H1 (cell line): ENCODE data around the gene SOX8.

Source experiments
- BRCA1 ChIP-seq: IDR thresholded peaks from 2 replicates; pipeline ENCODE4 v1.6.1; 2012; ENCODE audit warnings: low read depth, low read length, improper control_type of control experiment
- CEBPB ChIP-seq: IDR thresholded peaks from 2 replicates; pipeline ENCODE4 v1.6.1; 2012; ENCODE audit warnings: low read depth, low read length
- EZH2 ChIP-seq: fragments of 200-600 bp; sonication (generic); IDR thresholded peaks from 2 replicates; pipeline ENCODE4 v1.7.1; 2012; ENCODE audit warnings: low read depth, mild to moderate bottlenecking, moderate library complexity, low read length, inconsistent platforms; ENCODE audit not compliant: severe bottlenecking
- HDAC2 ChIP-seq, 2 experiments: fragments of 300-600 bp in 1 of 2; sonication (generic) in 1 of 2; IDR thresholded peaks; 2 replicates each; pipeline ENCODE4 v1.6.1; 2011 to 2012; ENCODE audit warnings: low read depth in 2 of 2, low read length in 2 of 2, mild to moderate bottlenecking in 2 of 2, moderate library complexity in 2 of 2, borderline replicate concordance in 1 of 2, inconsistent platforms in 1 of 2
- HDAC6 ChIP-seq: IDR thresholded peaks from one replicate; pipeline ENCODE4 v1.7.1; 2012; ENCODE audit warnings: low read depth, mild to moderate bottlenecking, inconsistent platforms, low read length, moderate library complexity
- JUND ChIP-seq: IDR thresholded peaks from 2 replicates; pipeline ENCODE4 v1.6.1; 2011; ENCODE audit warnings: mild to moderate bottlenecking, improper control_type of control experiment, low read length
- PHF8 ChIP-seq: fragments of 200-600 bp; sonication (generic); conservative IDR thresholded peaks from 2 replicates; pipeline ENCODE4 v1.7.1; 2012; ENCODE audit warnings: low read depth, mild to moderate bottlenecking, inconsistent platforms, low read length, moderate library complexity
- POLR2A ChIP-seq, 2 experiments: IDR thresholded peaks; 1 replicate in 1 of 2; 2 replicates in 1 of 2; pipeline ENCODE4 v1.6.1; 2011; ENCODE audit warnings: low read depth in 2 of 2, low read length in 2 of 2, mild to moderate bottlenecking in 2 of 2; ENCODE audit errors: control extremely low read depth in 1 of 2
- RFX5 ChIP-seq: IDR thresholded peaks from 2 replicates; pipeline ENCODE4 v1.6.1; 2011; ENCODE audit warnings: low read depth, low read length, improper control_type of control experiment, borderline replicate concordance
- SAP30 ChIP-seq: fragments of 300-600 bp; sonication (generic); IDR thresholded peaks from 2 replicates; pipeline ENCODE4 v1.7.1; 2012; ENCODE audit warnings: low read length, moderate library complexity, mild to moderate bottlenecking, inconsistent platforms; ENCODE audit not compliant: insufficient read depth, insufficient replicate concordance
- ZNF274 ChIP-seq: IDR thresholded peaks from 2 replicates; pipeline ENCODE4 v1.7.0; 2012; ENCODE audit warnings: low read length, borderline replicate concordance; ENCODE audit errors: extremely low read depth
- TF ChIP-seq, protein P1 (sequence below), 3 experiments: IDR thresholded peaks; 1 replicate in 2 of 3; 2 replicates in 1 of 3; pipeline versions ENCODE4 v1.5.1 to v1.6.1; 2011; ENCODE audit warnings: low read length in 3 of 3, mild to moderate bottlenecking in 3 of 3, inconsistent platforms in 2 of 3, low read depth in 1 of 3, moderate library complexity in 1 of 3; ENCODE audit not compliant: insufficient read depth in 1 of 3; ENCODE audit errors: control extremely low read depth in 1 of 3
- TF ChIP-seq, protein P2 (sequence below): IDR thresholded peaks from 2 replicates; pipeline ENCODE4 v1.6.1; 2012; ENCODE audit warnings: inconsistent platforms

DNA sequence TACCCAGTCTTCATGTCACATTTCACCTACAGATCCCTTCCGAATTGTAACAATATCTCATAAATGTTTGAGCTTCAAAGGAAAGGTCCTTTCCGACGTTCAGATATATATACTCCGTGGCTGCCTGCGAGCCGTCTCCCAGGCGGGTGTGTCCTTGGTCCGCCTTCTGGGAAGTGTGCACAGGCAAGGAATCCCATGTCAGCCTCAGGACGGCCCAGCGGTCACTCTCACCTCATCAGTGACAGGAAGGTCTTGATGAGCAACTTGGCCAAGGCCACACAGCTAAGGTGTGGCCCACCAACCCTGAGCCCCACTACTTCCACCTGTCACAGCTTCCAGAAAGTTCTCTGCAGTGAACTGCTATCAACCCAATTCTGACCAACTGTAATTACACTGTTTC, 15.1 kb upstream of the SOX8 start:
- TF ChIP-seq, protein P1, sequence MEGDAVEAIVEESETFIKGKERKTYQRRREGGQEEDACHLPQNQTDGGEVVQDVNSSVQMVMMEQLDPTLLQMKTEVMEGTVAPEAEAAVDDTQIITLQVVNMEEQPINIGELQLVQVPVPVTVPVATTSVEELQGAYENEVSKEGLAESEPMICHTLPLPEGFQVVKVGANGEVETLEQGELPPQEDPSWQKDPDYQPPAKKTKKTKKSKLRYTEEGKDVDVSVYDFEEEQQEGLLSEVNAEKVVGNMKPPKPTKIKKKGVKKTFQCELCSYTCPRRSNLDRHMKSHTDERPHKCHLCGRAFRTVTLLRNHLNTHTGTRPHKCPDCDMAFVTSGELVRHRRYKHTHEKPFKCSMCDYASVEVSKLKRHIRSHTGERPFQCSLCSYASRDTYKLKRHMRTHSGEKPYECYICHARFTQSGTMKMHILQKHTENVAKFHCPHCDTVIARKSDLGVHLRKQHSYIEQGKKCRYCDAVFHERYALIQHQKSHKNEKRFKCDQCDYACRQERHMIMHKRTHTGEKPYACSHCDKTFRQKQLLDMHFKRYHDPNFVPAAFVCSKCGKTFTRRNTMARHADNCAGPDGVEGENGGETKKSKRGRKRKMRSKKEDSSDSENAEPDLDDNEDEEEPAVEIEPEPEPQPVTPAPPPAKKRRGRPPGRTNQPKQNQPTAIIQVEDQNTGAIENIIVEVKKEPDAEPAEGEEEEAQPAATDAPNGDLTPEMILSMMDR (IDR thresholded peaks at IDR 0.05; ENCODE audit: control extremely low read depth in 1 of 3, insufficient read depth in 1 of 3, low read depth in 1 of 3, low read length in 3 of 3): no peak
- TF ChIP-seq SAP30 (no peak), HDAC6 (no peak), RFX5 (no peak), PHF8 (no peak), POLR2A (IDR thresholded peaks at IDR 0.05; ENCODE audit: control extremely low read depth in 1 of 2, low read depth in 2 of 2, low read length in 2 of 2) (no peak), HDAC2 (IDR thresholded peaks at IDR 0.05; ENCODE audit: borderline replicate concordance in 1 of 2, low read depth in 2 of 2, low read length in 2 of 2) (no peak), CEBPB (no peak), ZNF274 (no peak), BRCA1 (no peak), JUND (no peak), EZH2 (no peak)
- TF ChIP-seq, protein P2, sequence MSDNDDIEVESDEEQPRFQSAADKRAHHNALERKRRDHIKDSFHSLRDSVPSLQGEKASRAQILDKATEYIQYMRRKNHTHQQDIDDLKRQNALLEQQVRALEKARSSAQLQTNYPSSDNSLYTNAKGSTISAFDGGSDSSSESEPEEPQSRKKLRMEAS: no peak
